GM23248 (cell line): ENCODE data around the gene PHACTR2.

ENCODE experiments used
- EZH2 ChIP-seq: fragments of 200-600 bp; sonication (generic); IDR thresholded peaks from 2 replicates; pipeline ENCODE4 v1.6.1; 2018; ENCODE audit warnings: antibody characterized with exemption, mild to moderate bottlenecking; ENCODE audit not compliant: insufficient read depth, poor library complexity, severe bottlenecking
- EZH2phosphoT487 ChIP-seq: fragments of 200-600 bp; sonication (generic); IDR thresholded peaks from 2 replicates; pipeline ENCODE4 v1.6.1; 2018; ENCODE audit warnings: antibody characterized with exemption, moderate library complexity, mild to moderate bottlenecking, low read depth; ENCODE audit not compliant: insufficient read depth

DNA sequence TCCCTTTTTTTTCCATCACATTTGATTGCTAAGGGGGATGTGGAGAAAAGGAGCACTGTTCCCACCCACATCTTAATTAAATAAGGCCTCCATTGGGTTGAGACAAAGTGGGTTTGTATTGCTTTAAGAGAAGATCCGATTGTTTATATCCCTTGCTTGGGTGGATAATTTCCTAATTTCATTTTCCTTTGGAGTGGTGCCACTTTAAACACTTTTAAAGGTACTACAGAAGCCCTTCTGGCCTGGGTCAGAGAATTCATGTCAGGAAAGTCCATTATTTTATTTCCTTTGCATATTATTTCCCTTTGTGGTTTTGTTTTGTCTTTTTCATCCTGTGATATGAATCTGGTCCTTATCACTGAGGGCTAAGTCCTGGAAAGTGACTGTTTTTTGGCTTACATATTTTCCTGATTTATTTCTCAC lies 56.9 kb downstream of the PHACTR2 start:
- TF ChIP-seq EZH2 (no peak), EZH2phosphoT487 (no peak)
